ENCODE data around the gene MGAM2. TPM values are rescaled to one million over a fixed set of nuclear protein-coding genes. Genes with fewer than 3 reads are reported as not detected.

The MGAM2 gene
- total and polyA plus RNA-seq, 10 of the 15 experiments (the other 5 are each of a cell fraction or from before 2014, with no cell fraction given): 0.01 to 0.16 (median 0.03) TPM; not detected in 6

DNA sequence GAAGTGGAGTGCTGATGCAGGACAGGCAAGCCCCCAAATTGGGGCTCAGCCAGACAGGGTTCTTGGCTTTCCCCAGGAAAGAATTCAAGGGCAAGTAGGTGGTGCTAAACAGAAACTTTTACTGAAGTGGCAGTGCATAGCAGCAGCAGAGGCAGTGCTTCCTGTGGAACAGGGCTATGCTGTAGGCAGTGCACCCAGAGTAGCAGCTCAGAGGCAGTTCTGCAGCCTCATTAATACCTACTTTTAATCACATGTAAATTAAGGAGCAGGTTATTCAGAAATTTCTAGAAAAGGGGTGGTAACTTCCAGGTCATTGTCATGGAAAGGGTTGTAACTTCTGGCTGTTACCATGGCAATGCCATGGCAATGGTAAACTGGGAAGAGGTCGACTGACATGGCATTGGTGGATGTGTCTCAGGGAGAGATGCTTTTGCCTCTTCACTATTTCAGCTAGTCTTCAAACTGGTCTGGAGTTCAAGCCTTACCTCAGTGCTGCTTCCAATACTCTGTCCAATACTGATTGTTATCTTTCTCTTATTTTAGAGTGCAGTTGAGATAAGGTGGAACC lies 117.1 kb downstream of the MGAM2 start:
- no peak overlapping the region for H3K4me3 ChIP-seq
- H3K79me2 ChIP-seq (ENCODE audit: control insufficient read depth, insufficient read depth, low read length): no peaks in the 10 kb centered on the region
- H3K27me3 ChIP-seq (replicated peaks in 1 of 2; ENCODE audit: control insufficient read depth in 2 of 2, insufficient read depth in 2 of 2, low read length in 1 of 2): no peaks in the 10 kb centered on the region
- no peak overlapping the region for H3K4me2 ChIP-seq (ENCODE audit: control insufficient read depth, insufficient read depth)
- ATAC-seq (no peak), FAIRE-seq (no peak), DNase-seq (ENCODE audit: low read depth, low spot score) (no peak)
- no TSS peak for BruUV-seq (replicated peaks)
- no peaks in the 10 kb centered on the region for H3K36me3 ChIP-seq (ENCODE audit: control insufficient read depth in 2 of 2, insufficient read depth in 2 of 2, low read length in 1 of 2)
- no peak overlapping the region for H3K9ac ChIP-seq (ENCODE audit: control insufficient read depth, insufficient read depth, low read length)
- intact Hi-C loops (cut with micrococcal nuclease; ENCODE audit: unreplicated experiment): no loop called here
- H4K20me1 ChIP-seq (ENCODE audit: control insufficient read depth, insufficient read depth): no peaks in the 10 kb centered on the region
- ChIA-PET POLR2A (no interaction called here), SMC1A (ENCODE audit: uncharacterized antibody, unreplicated experiment) (no interaction called here), RAD21 (ENCODE audit: unreplicated experiment) (no interaction called here), CTCF (interaction anchor here (1.0 kb wide), 1 partner anchor 44 kb away, joined by 3 read pairs; no protein-coding TSS in a partner anchor)
- H3K27ac ChIP-seq (ENCODE audit: control insufficient read depth, insufficient read depth): no peak overlapping the region
- 5% methylated on average over 1 of the region's 1 CpG for WGBS (ENCODE audit: insufficient coverage, insufficient replicate concordance, low lambda C conversion rate, missing lambda C conversion rate)
- in situ Hi-C loops (cut with MboI): no loop called here
- no peaks in the 10 kb centered on the region for H3K4me1 ChIP-seq (ENCODE audit: control insufficient read depth, insufficient read depth, low read length)
- H3K9me3 ChIP-seq (replicated peaks; ENCODE audit: control insufficient read depth, insufficient read depth, low read length): no peaks in the 10 kb centered on the region
- H2AFZ ChIP-seq (ENCODE audit: control insufficient read depth, low read depth, low read length): no peak overlapping the region
- TF ChIP-seq, protein P1, sequence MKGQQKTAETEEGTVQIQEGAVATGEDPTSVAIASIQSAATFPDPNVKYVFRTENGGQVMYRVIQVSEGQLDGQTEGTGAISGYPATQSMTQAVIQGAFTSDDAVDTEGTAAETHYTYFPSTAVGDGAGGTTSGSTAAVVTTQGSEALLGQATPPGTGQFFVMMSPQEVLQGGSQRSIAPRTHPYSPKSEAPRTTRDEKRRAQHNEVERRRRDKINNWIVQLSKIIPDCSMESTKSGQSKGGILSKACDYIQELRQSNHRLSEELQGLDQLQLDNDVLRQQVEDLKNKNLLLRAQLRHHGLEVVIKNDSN (IDR thresholded peaks at IDR 0.05; ENCODE audit: borderline replicate concordance, extremely low read length, insufficient read depth, low read depth, low read length): no peak
- TF ChIP-seq EZH2 (IDR thresholded peaks at IDR 0.05; ENCODE audit: borderline replicate concordance, control insufficient read depth, low read depth, low read length) (no peak), MYB (IDR thresholded peaks at IDR 0.05; ENCODE audit: borderline replicate concordance, low read depth, low read length) (no peak), RELA (IDR thresholded peaks at IDR 0.05; ENCODE audit: borderline replicate concordance, partially characterized antibody) (no peak), RUNX3 (IDR thresholded peaks at IDR 0.05; ENCODE audit: low read length) (no peak), CEBPB (IDR thresholded peaks at IDR 0.05; ENCODE audit: borderline replicate concordance in 1 of 2, low read depth in 2 of 2, low read length in 2 of 2) (no peak), BRCA1 (IDR thresholded peaks at IDR 0.05; ENCODE audit: low read depth, low read length) (no peak)
- TF ChIP-seq, protein P2, sequence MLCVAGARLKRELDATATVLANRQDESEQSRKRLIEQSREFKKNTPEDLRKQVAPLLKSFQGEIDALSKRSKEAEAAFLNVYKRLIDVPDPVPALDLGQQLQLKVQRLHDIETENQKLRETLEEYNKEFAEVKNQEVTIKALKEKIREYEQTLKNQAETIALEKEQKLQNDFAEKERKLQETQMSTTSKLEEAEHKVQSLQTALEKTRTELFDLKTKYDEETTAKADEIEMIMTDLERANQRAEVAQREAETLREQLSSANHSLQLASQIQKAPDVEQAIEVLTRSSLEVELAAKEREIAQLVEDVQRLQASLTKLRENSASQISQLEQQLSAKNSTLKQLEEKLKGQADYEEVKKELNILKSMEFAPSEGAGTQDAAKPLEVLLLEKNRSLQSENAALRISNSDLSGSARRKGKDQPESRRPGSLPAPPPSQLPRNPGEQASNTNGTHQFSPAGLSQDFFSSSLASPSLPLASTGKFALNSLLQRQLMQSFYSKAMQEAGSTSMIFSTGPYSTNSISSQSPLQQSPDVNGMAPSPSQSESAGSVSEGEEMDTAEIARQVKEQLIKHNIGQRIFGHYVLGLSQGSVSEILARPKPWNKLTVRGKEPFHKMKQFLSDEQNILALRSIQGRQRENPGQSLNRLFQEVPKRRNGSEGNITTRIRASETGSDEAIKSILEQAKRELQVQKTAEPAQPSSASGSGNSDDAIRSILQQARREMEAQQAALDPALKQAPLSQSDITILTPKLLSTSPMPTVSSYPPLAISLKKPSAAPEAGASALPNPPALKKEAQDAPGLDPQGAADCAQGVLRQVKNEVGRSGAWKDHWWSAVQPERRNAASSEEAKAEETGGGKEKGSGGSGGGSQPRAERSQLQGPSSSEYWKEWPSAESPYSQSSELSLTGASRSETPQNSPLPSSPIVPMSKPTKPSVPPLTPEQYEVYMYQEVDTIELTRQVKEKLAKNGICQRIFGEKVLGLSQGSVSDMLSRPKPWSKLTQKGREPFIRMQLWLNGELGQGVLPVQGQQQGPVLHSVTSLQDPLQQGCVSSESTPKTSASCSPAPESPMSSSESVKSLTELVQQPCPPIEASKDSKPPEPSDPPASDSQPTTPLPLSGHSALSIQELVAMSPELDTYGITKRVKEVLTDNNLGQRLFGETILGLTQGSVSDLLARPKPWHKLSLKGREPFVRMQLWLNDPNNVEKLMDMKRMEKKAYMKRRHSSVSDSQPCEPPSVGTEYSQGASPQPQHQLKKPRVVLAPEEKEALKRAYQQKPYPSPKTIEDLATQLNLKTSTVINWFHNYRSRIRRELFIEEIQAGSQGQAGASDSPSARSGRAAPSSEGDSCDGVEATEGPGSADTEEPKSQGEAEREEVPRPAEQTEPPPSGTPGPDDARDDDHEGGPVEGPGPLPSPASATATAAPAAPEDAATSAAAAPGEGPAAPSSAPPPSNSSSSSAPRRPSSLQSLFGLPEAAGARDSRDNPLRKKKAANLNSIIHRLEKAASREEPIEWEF (IDR thresholded peaks at IDR 0.05; ENCODE audit: insufficient replicate concordance, low read depth, low read length): no peak
- TF ChIP-seq, protein P3, sequence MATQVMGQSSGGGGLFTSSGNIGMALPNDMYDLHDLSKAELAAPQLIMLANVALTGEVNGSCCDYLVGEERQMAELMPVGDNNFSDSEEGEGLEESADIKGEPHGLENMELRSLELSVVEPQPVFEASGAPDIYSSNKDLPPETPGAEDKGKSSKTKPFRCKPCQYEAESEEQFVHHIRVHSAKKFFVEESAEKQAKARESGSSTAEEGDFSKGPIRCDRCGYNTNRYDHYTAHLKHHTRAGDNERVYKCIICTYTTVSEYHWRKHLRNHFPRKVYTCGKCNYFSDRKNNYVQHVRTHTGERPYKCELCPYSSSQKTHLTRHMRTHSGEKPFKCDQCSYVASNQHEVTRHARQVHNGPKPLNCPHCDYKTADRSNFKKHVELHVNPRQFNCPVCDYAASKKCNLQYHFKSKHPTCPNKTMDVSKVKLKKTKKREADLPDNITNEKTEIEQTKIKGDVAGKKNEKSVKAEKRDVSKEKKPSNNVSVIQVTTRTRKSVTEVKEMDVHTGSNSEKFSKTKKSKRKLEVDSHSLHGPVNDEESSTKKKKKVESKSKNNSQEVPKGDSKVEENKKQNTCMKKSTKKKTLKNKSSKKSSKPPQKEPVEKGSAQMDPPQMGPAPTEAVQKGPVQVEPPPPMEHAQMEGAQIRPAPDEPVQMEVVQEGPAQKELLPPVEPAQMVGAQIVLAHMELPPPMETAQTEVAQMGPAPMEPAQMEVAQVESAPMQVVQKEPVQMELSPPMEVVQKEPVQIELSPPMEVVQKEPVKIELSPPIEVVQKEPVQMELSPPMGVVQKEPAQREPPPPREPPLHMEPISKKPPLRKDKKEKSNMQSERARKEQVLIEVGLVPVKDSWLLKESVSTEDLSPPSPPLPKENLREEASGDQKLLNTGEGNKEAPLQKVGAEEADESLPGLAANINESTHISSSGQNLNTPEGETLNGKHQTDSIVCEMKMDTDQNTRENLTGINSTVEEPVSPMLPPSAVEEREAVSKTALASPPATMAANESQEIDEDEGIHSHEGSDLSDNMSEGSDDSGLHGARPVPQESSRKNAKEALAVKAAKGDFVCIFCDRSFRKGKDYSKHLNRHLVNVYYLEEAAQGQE (IDR thresholded peaks at IDR 0.05; ENCODE audit: low read depth, low read length): no peak
- TF ChIP-seq, protein P4, sequence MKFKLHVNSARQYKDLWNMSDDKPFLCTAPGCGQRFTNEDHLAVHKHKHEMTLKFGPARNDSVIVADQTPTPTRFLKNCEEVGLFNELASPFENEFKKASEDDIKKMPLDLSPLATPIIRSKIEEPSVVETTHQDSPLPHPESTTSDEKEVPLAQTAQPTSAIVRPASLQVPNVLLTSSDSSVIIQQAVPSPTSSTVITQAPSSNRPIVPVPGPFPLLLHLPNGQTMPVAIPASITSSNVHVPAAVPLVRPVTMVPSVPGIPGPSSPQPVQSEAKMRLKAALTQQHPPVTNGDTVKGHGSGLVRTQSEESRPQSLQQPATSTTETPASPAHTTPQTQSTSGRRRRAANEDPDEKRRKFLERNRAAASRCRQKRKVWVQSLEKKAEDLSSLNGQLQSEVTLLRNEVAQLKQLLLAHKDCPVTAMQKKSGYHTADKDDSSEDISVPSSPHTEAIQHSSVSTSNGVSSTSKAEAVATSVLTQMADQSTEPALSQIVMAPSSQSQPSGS (IDR thresholded peaks at IDR 0.05; ENCODE audit: low read length): no peak
